PC-3 (cell line): ENCODE data around the gene CELF5. TPM values are rescaled to one million over a fixed set of nuclear protein-coding genes. Genes with fewer than 3 reads are reported as not detected.
"Not testable (repeated sequence)": the region's sequence is repeated elsewhere in the genome, so short reads cannot be mapped to it uniquely, and the experiment has no call there.

Source experiments
- ATAC-seq: fragments of 200-7000 bp; cut with Tn5 transposase; 2 replicates; pipeline ENCODE4 v1.9.1; 2020; ENCODE audit warnings: mild to moderate bottlenecking, moderate library complexity
- BruUV-seq: library from RNA; stranded (reverse); fragments of 400-500 nt; replicated peaks from 2 replicates; lab custom pipeline; 2021; lab: Mats Ljungman, UMichigan
- CTCF ChIA-PET: fragments of 300-600 bp; sonication (Branson Sonifier 250); formaldehyde crosslinking; loops from one replicate; lab custom pipeline; 2022; ENCODE audit warnings: antibody characterized with exemption; lab: Charles Lee
- POLR2A ChIA-PET: fragments of 300-600 bp; sonication (Branson Sonifier 250); formaldehyde crosslinking; loops from one replicate; lab custom pipeline; 2022; ENCODE audit warnings: antibody characterized with exemption; ENCODE audit not compliant: unreplicated experiment; lab: Charles Lee
- DNase-seq: peaks from one replicate; pipeline ENCODE4 v3.0.0-alpha.2; 2015
- H2AFZ ChIP-seq: fragments of 300-600 bp; sonication (generic); 2 replicates; pipeline ENCODE4 v1.6.0; 2016; ENCODE audit warnings: antibody characterized with exemption, low read length
- H3F3A ChIP-seq: fragments of 300-600 bp; sonication (generic); one replicate; pipeline ENCODE4 v1.6.0; 2017; ENCODE audit warnings: antibody characterized with exemption, low read length, control low read depth, mild to moderate bottlenecking; ENCODE audit not compliant: unreplicated experiment
- H3K27ac ChIP-seq: fragments of 300-600 bp; sonication (generic); 2 replicates; pipeline ENCODE4 v1.5.1; 2016; ENCODE audit warnings: mild to moderate bottlenecking, low read length
- H3K27me3 ChIP-seq: fragments of 300-600 bp; sonication (generic); 2 replicates; pipeline ENCODE4 v1.6.1; 2016; ENCODE audit warnings: low read length, mixed read lengths
- H3K36me3 ChIP-seq: fragments of 300-600 bp; sonication (generic); 2 replicates; pipeline ENCODE4 v1.6.1; 2016; ENCODE audit warnings: low read depth, mixed run types, low read length, mixed read lengths
- H3K4me1 ChIP-seq: fragments of 300-600 bp; sonication (generic); 2 replicates; pipeline ENCODE4 v1.5.1; 2016; ENCODE audit warnings: low read length; ENCODE audit not compliant: insufficient read depth
- H3K4me2 ChIP-seq: fragments of 300-600 bp; sonication (generic); 2 replicates; pipeline ENCODE4 v1.6.0; 2016; ENCODE audit warnings: low read length
- H3K4me3 ChIP-seq: fragments of 300-600 bp; sonication (generic); 2 replicates; pipeline ENCODE4 v1.5.1; 2016; ENCODE audit warnings: mild to moderate bottlenecking, low read length, mixed read lengths
- H3K79me2 ChIP-seq: fragments of 300-600 bp; sonication (generic); 2 replicates; pipeline ENCODE4 v1.6.1; 2017; ENCODE audit warnings: low read length, mixed read lengths
- H3K9ac ChIP-seq: fragments of 300-600 bp; sonication (generic); 2 replicates; pipeline ENCODE4 v1.6.0; 2016; ENCODE audit warnings: mild to moderate bottlenecking, low read length
- H3K9me2 ChIP-seq: fragments of 300-600 bp; sonication (generic); replicated peaks from 2 replicates; pipeline ENCODE4 v1.6.1; 2016; ENCODE audit warnings: mixed run types, low read length, mixed read lengths
- H3K9me3 ChIP-seq: fragments of 300-600 bp; sonication (generic); 2 replicates; pipeline ENCODE4 v1.6.1; 2016; ENCODE audit warnings: low read length, mixed read lengths
- H4K20me1 ChIP-seq: fragments of 300-600 bp; sonication (generic); 2 replicates; pipeline ENCODE4 v1.6.1; 2016; ENCODE audit warnings: low read length, mixed read lengths
- CTCF ChIP-seq: fragments of 300-600 bp; sonication (generic); conservative IDR thresholded peaks from 2 replicates; pipeline ENCODE4 v1.5.1; 2017; ENCODE audit warnings: antibody characterized with exemption, low read depth, mild to moderate bottlenecking, low read length
- EZH2 ChIP-seq: fragments of 300-600 bp; sonication (generic); IDR thresholded peaks from one replicate; pipeline ENCODE4 v1.6.1; 2017; ENCODE audit warnings: antibody characterized with exemption, mild to moderate bottlenecking, low read length; ENCODE audit not compliant: unreplicated experiment
- EZH2phosphoT487 ChIP-seq: fragments of 300-600 bp; sonication (generic); IDR thresholded peaks from 2 replicates; pipeline ENCODE4 v1.6.1; 2018; ENCODE audit warnings: mild to moderate bottlenecking, antibody characterized with exemption, low read length, borderline replicate concordance
- intact Hi-C: fragments of 100-400 bp; cut with micrococcal nuclease; formaldehyde crosslinking; loops from 2 replicates; pipeline ENCODE4 v1.9.0; 2023
- total RNA-seq: library from RNA; depleted of rRNA; stranded (reverse); fragments of >200 nt; gene quantifications from 2 replicates; pipeline ENCODE4 v1.2.3, GENCODE V29; 2014

The CELF5 gene
- total RNA-seq, 1 experiment from 2014 or later = 0.44 TPM

- Histone ChIP-seq H3K4me2 (no peak overlapping the region), H4K20me1 (no peaks in the 10 kb centered on the region), H2AFZ (no peak overlapping the region), H3F3A (no peaks in the 10 kb centered on the region), H3K4me3 (no peak overlapping the region), H3K27me3 (no peaks in the 10 kb centered on the region), H3K27ac (no peak overlapping the region), H3K9me2 (no peaks in the 10 kb centered on the region), H3K4me1 (peaks cover 8% of the 10 kb centered on the region; the same call in 1 of the 2 replicates), H3K79me2 (no peaks in the 10 kb centered on the region), H3K36me3 (no peaks in the 10 kb centered on the region), H3K9me3 (no peaks in the 10 kb centered on the region), H3K9ac (no peak overlapping the region)
- DNase-seq (no peak), ATAC-seq (no peak)
- no TSS peak for BruUV-seq
- intact Hi-C loops = no loop called here
- TF ChIP-seq EZH2phosphoT487 = no peak
- no peak for TF ChIP-seq CTCF
- no peak for TF ChIP-seq EZH2
- ChIA-PET POLR2A (no interaction called here), CTCF (no interaction called here)
Measured at GRCh38 chr19:3342246-3342645, 117.8 kb downstream of the CELF5 start.

GRCh38 chr19:3342962-3343361, 118.5 kb downstream of the CELF5 start:
- H2AFZ ChIP-seq, H3K9me2 ChIP-seq, CTCF ChIA-PET, H3K79me2 ChIP-seq, H3K36me3 ChIP-seq, ATAC-seq, H4K20me1 ChIP-seq, intact Hi-C loops, POLR2A ChIA-PET, H3K9me3 ChIP-seq, DNase-seq, H3K4me1 ChIP-seq, H3F3A ChIP-seq, H3K4me3 ChIP-seq, H3K27me3 ChIP-seq, BruUV-seq, H3K4me2 ChIP-seq, H3K9ac ChIP-seq, H3K27ac ChIP-seq: not testable (repeated sequence)

- CTCF ChIA-PET = no interaction called here
- 0 out of 2 replicates have a peak overlapping the region, but pooled peaks have one; percentile 36 for H3K27ac ChIP-seq
- peak overlapping the region; percentile 74 for H3K4me3 ChIP-seq
- H3K4me2 ChIP-seq = peak overlapping the region; percentile 88
- DNase-seq (peak; percentile 89), ATAC-seq (peak; percentile 96)
- H3K9me3 ChIP-seq = no peaks in the 10 kb centered on the region
- BruUV-seq = no TSS peak
- intact Hi-C loops = no loop called here
- H3K9ac ChIP-seq = 0 out of 2 replicates have a peak overlapping the region, but pooled peaks have one; percentile 40
- no peaks in the 10 kb centered on the region for H3F3A ChIP-seq
- H4K20me1 ChIP-seq = no peaks in the 10 kb centered on the region
- no peaks in the 10 kb centered on the region for H3K79me2 ChIP-seq
- peak overlapping the region; percentile 93 for H2AFZ ChIP-seq
- no peaks in the 10 kb centered on the region for H3K9me2 ChIP-seq
- POLR2A ChIA-PET = no interaction called here
- peaks cover 8% of the 10 kb centered on the region; the same call in 1 of the 2 replicates for H3K4me1 ChIP-seq
- H3K27me3 ChIP-seq = no peaks in the 10 kb centered on the region
- TF ChIP-seq CTCF (no peak), EZH2 (no peak), EZH2phosphoT487 (no peak)
- H3K36me3 ChIP-seq = no peaks in the 10 kb centered on the region
Measured at GRCh38 chr19:3343619-3344502, 119.4 kb downstream of the CELF5 start.
